K562 (cell line): Measurements from ENCODE around the gene FRYL. TPM values are rescaled to one million over a fixed set of nuclear protein-coding genes. Genes with fewer than 3 reads are reported as not detected.

Experiments
- ATAC-seq: fragments of 200-7000 bp; cut with Tn5 transposase; 3 replicates; pipeline ENCODE4 v1.9.1; 2020; ENCODE audit warnings: moderate library complexity
- BruUV-seq: library from RNA; stranded (reverse); fragments of 400-500 nt; replicated peaks from 2 replicates; lab custom pipeline; 2021; lab: Mats Ljungman, UMichigan
- CTCF ChIA-PET: fragments of 300-600 bp; formaldehyde crosslinking; extraction: SDS; loops from one replicate; lab custom pipeline; 2021; ENCODE audit warnings: low intra/inter-chr PET ratio; lab: Yijun Ruan, JAX
- POLR2A ChIA-PET: fragments of 300-600, 350-650 bp; sonication (Branson Sonifier 250); formaldehyde crosslinking; extraction: SDS; loops from one replicate; lab custom pipeline; 2021; ENCODE audit warnings: antibody characterized with exemption, inconsistent platforms; lab: Yijun Ruan, JAX
- DNase-seq, 4 experiments: peaks; one replicate each; pipeline versions ENCODE4 v3.0.0 to v3.0.0-alpha.2; 2011 to 2018; ENCODE audit warnings: low spot score in 3 of 4, mixed read lengths in 3 of 4; ENCODE audit errors: extremely low read depth in 1 of 4
- FAIRE-seq: peaks from 2 replicates; lab custom pipeline; 2011; peaks lifted over from hg19 to GRCh38; lab: Jason Lieb, UNC
- H2AFZ ChIP-seq: 2 replicates; pipeline ENCODE4 v1.6.0; 2011; ENCODE audit warnings: low read depth, low read length, control low read depth, inconsistent platforms
- H3K27ac ChIP-seq: fragments of 200-600 bp; 3 replicates; pipeline ENCODE4 v1.8.0; 2011; ENCODE audit warnings: low read depth, mild to moderate bottlenecking, control low read depth, inconsistent platforms, low read length, moderate library complexity, mixed read lengths; ENCODE audit errors: extremely low read depth
- H3K27me3 ChIP-seq, 2 experiments: fragments of 300-600 bp in 1 of 2; 2 replicates in 1 of 2; 3 replicates in 1 of 2; pipeline versions ENCODE4 v1.6.0 to v1.8.0; 2011; ENCODE audit warnings: inconsistent platforms in 2 of 2, low read length in 2 of 2, mild to moderate bottlenecking in 1 of 2, mixed read lengths in 1 of 2, moderate library complexity in 1 of 2; ENCODE audit not compliant: control insufficient read depth in 2 of 2, insufficient read depth in 2 of 2
- H3K36me3 ChIP-seq: fragments of 300-600 bp; 3 replicates; pipeline ENCODE4 v1.8.0; 2011; ENCODE audit warnings: mild to moderate bottlenecking, low read length, inconsistent platforms; ENCODE audit not compliant: control insufficient read depth, insufficient read depth
- H3K4me1 ChIP-seq, 2 experiments: fragments of 200-600 bp in 1 of 2; replicated peaks in 1 of 2; 2 replicates in 1 of 2; 3 replicates in 1 of 2; pipeline versions ENCODE4 v1.5.1 to v1.8.0; 2011; ENCODE audit warnings: inconsistent platforms in 2 of 2, low read length in 2 of 2, mild to moderate bottlenecking in 1 of 2, mixed read lengths in 1 of 2, moderate library complexity in 1 of 2; ENCODE audit not compliant: control insufficient read depth in 2 of 2, insufficient read depth in 2 of 2
- H3K4me2 ChIP-seq: 2 replicates; pipeline ENCODE4 v1.6.1; 2011; ENCODE audit warnings: low read length, control low read depth, inconsistent platforms, mixed read lengths; ENCODE audit not compliant: insufficient read depth
- H3K4me3 ChIP-seq: fragments of 200-600 bp; sonication (generic), shearing (Covaris generic); 2 replicates; pipeline ENCODE4 v1.5.1; 2016; ENCODE audit warnings: control low read depth, inconsistent platforms
- H3K79me2 ChIP-seq: fragments of 200-600 bp; 3 replicates; pipeline ENCODE4 v1.8.0; 2011; ENCODE audit warnings: low read length, inconsistent platforms; ENCODE audit not compliant: control insufficient read depth, insufficient read depth
- H3K9ac ChIP-seq, 2 experiments: 2 replicates each; pipeline versions ENCODE4 v1.6.0 to v1.6.1; 2011; ENCODE audit warnings: low read depth in 2 of 2, low read length in 2 of 2, control low read depth in 1 of 2, inconsistent platforms in 1 of 2, mild to moderate bottlenecking in 1 of 2, mixed read lengths in 1 of 2; ENCODE audit not compliant: insufficient read depth in 1 of 2
- H3K9me1 ChIP-seq: one replicate; pipeline ENCODE4 v1.6.0; 2011; ENCODE audit warnings: inconsistent platforms, mild to moderate bottlenecking, low read length, moderate library complexity; ENCODE audit not compliant: control insufficient read depth, insufficient read depth
- H3K9me3 ChIP-seq: replicated peaks from 2 replicates; pipeline ENCODE4 v1.5.1; 2011; ENCODE audit warnings: low read depth, low read length, inconsistent platforms; ENCODE audit not compliant: control insufficient read depth, insufficient read depth
- H4K20me1 ChIP-seq: replicated peaks from 2 replicates; pipeline ENCODE4 v1.6.1; 2011; ENCODE audit warnings: low read length, inconsistent platforms, mixed read lengths; ENCODE audit not compliant: control insufficient read depth, insufficient read depth
- ARID3B ChIP-seq: fragments of 250-450 bp; sonication (Bioruptor Pico); IDR thresholded peaks from 2 replicates; pipeline ENCODE4 v1.4.0; 2020; ENCODE audit warnings: borderline replicate concordance
- GATA2 ChIP-seq: sonication (generic); formaldehyde crosslinking; IDR thresholded peaks from 2 replicates; pipeline ENCODE4 v1.4.0; 2020; ENCODE audit warnings: mild to moderate bottlenecking, missing genetic modification reagents
- HDAC3 ChIP-seq: fragments of 450-650 bp; IDR thresholded peaks from 2 replicates; pipeline ENCODE4 v1.6.1; 2018; ENCODE audit warnings: borderline replicate concordance, mild to moderate bottlenecking, moderate library complexity; ENCODE audit not compliant: partially characterized antibody
- JUNB ChIP-seq: fragments of 450-650 bp; formaldehyde crosslinking; conservative IDR thresholded peaks from 2 replicates; pipeline ENCODE4 v1.4.0; 2020; ENCODE audit warnings: mild to moderate bottlenecking
- KAT8 ChIP-seq: fragments of 450-650 bp; IDR thresholded peaks from 2 replicates; pipeline ENCODE4 v1.6.1; 2016; ENCODE audit warnings: low read depth, mild to moderate bottlenecking
- MIER1 ChIP-seq: fragments of 450-650 bp; IDR thresholded peaks from 2 replicates; pipeline ENCODE4 v1.6.1; 2016; ENCODE audit warnings: antibody characterized with exemption, mild to moderate bottlenecking, low read depth
- NCOA1 ChIP-seq: fragments of 450-650 bp; IDR thresholded peaks from 2 replicates; pipeline ENCODE4 v1.6.1; 2016; ENCODE audit warnings: low read depth
- RNF2 ChIP-seq: sonication (generic); IDR thresholded peaks from 2 replicates; pipeline ENCODE4 v1.6.1; 2016
- SAFB2 ChIP-seq: fragments of 200-400 bp; formaldehyde crosslinking; IDR thresholded peaks from 2 replicates; pipeline ENCODE4 v1.6.1; 2018; ENCODE audit warnings: borderline replicate concordance, low read length, low read depth, moderate library complexity; ENCODE audit not compliant: severe bottlenecking
- SIN3B ChIP-seq: fragments of 450-650 bp; IDR thresholded peaks from 2 replicates; pipeline ENCODE4 v1.6.1; 2017; ENCODE audit warnings: low read depth, mild to moderate bottlenecking, moderate library complexity
- SRSF9 ChIP-seq: fragments of 200-400 bp; formaldehyde crosslinking; IDR thresholded peaks from 2 replicates; pipeline ENCODE4 v1.6.1; 2017; ENCODE audit warnings: low read depth, low read length, borderline replicate concordance
- ZBTB7A ChIP-seq: IDR thresholded peaks from 2 replicates; pipeline ENCODE4 v1.6.1; 2011; ENCODE audit warnings: low read depth, mild to moderate bottlenecking, low read length, moderate library complexity, borderline replicate concordance; ENCODE audit not compliant: control insufficient read depth
- ZEB2 ChIP-seq: fragments of 450-650 bp; IDR thresholded peaks from 2 replicates; pipeline ENCODE4 v1.6.1; 2016
- ZNF124 ChIP-seq: sonication (generic); formaldehyde crosslinking; IDR thresholded peaks from 2 replicates; pipeline ENCODE4 v1.8.1; 2022; ENCODE audit warnings: missing genetic modification reagents
- ZNF175 ChIP-seq: fragments of 200-800 bp; sonication (Bioruptor generic); IDR thresholded peaks from 2 replicates; pipeline ENCODE4 v1.6.1; 2016; ENCODE audit warnings: low read depth, mild to moderate bottlenecking, missing genetic modification characterization, missing compliant biosample characterization
- ZNF583 ChIP-seq: fragments of 250-450 bp; sonication (Bioruptor Pico); IDR thresholded peaks from 2 replicates; pipeline ENCODE4 v1.4.0; 2020
- ZNF740 ChIP-seq, 3 experiments: fragments of 200-800 bp in 1 of 3; sonication (Bioruptor generic) in 1 of 3; sonication (generic) in 1 of 3; formaldehyde crosslinking in 1 of 3; IDR thresholded peaks; 2 replicates each; pipeline versions ENCODE4 v1.6.1 to v1.8.0; 2016 to 2022; ENCODE audit warnings: mild to moderate bottlenecking in 2 of 3, missing compliant biosample characterization in 2 of 3, missing genetic modification characterization in 2 of 3, missing genetic modification reagents in 1 of 3
- ZNF79 ChIP-seq: fragments of 250-450 bp; sonication (Bioruptor Pico); IDR thresholded peaks from 2 replicates; pipeline ENCODE4 v1.4.0; 2020; ENCODE audit warnings: low read depth, mild to moderate bottlenecking, moderate library complexity
- ZZZ3 ChIP-seq: fragments of 450-650 bp; IDR thresholded peaks from 2 replicates; pipeline ENCODE4 v1.6.1; 2016; ENCODE audit warnings: antibody characterized with exemption, mild to moderate bottlenecking, moderate library complexity
- WGBS: fragments of 100-300 bp; shearing (Covaris generic); methylation state at CpG from one replicate; pipeline ENCODE4 v1.1.6; 2016; ENCODE audit warnings: low coverage, mixed read lengths; ENCODE audit not compliant: insufficient coverage; ENCODE audit errors: missing lambda C conversion rate; 5-methylcytosine and 5-hydroxymethylcytosine counted together
- in situ Hi-C: fragments of 300-500 bp; cut with MboI; formaldehyde crosslinking; loops from 4 replicates; pipeline ENCODE4 v1.15.0; 2018; ENCODE audit warnings: inconsistent platforms, mixed read lengths
- intact Hi-C: fragments of 100-400 bp; cut with micrococcal nuclease; formaldehyde crosslinking; loops from 2 replicates; pipeline ENCODE4 v1.14.2; 2022
- polyA plus RNA-seq, 8 experiments: library from polyadenylated mRNA; depleted of rRNA in 4 of 8; stranded (reverse) in 5 of 8; unstranded in 3 of 8; fragments of >200 nt; fragmentation: Nextera tagmentation in 2 of 8; fragmentation: Illumina TruSeq in 1 of 8; extraction: Ambion mirVana in 2 of 8; extraction: Trizol in 1 of 8; gene quantifications; 2 replicates each; pipeline versions ENCODE4 v1.2.1 to v1.2.3, GENCODE V29; 2011 to 2014; ENCODE audit warnings: inconsistent platforms in 1 of 8, missing spikeins in 1 of 8
- total RNA-seq, 7 experiments: library from RNA; depleted of rRNA in 6 of 7; stranded (reverse); fragments of >200 nt in 6 of 7; fragmentation: Illumina TruSeq in 2 of 7; extraction: Trizol in 2 of 7; gene quantifications; 2 replicates each; pipeline versions ENCODE4 v1.2.1 to v1.2.3, GENCODE V29; 2011 to 2021; ENCODE audit warnings: low replicate concordance in 1 of 7

Gene FRYL
- total and polyA plus RNA-seq, 9 of the 15 experiments (the other 6 are each of a cell fraction or from before 2014, with no cell fraction given) = 7.2 to 34.9 (median 15.9) TPM

GRCh38 chr4:48518143-48518542 is 261.9 kb downstream of the FRYL start:
- no peak for TF ChIP-seq SRSF9
- no peak for TF ChIP-seq ZNF175 (CRISPR knock-in tag)
- no peak for TF ChIP-seq ZZZ3
- no peak for TF ChIP-seq SAFB2
- TF ChIP-seq KAT8 = no peak
- TF ChIP-seq RNF2 = no peak
- no peak for TF ChIP-seq JUNB (CRISPR knock-in tag)
- no peak for TF ChIP-seq MIER1
- no peak for TF ChIP-seq ZNF124 (CRISPR knock-in tag)
- TF ChIP-seq SIN3B = no peak
- TF ChIP-seq NCOA1 = no peak
- no peak for TF ChIP-seq GATA2
- no peak for TF ChIP-seq ARID3B (CRISPR knock-in tag)
- no peak for TF ChIP-seq HDAC3
- TF ChIP-seq ZBTB7A = no peak
- no peak for TF ChIP-seq ZEB2
- TF ChIP-seq ZNF583 (CRISPR knock-in tag) = no peak
- no peak for TF ChIP-seq ZNF740 (CRISPR knock-in tag; IDR thresholded peaks at IDR 0.05)
- no peak for TF ChIP-seq ZNF740 (tag; IDR thresholded peaks at IDR 0.05)
- no peak for TF ChIP-seq ZNF79 (CRISPR knock-in tag)
- 65% methylated on average over 3 of the region's 3 CpGs for WGBS
- H4K20me1 ChIP-seq = no peaks in the 10 kb centered on the region
- ChIA-PET CTCF (no interaction called here), POLR2A (interaction anchor here (1.0 kb wide), 1 partner anchor 15 kb away, joined by 5 read pairs; no protein-coding TSS in a partner anchor)
- H3K4me3 ChIP-seq = no peak overlapping the region
- ATAC-seq (no peak; the same call in 2 of the 3 replicates), FAIRE-seq (no peak), DNase-seq (no peak)
- no peak overlapping the region for H3K4me2 ChIP-seq
- no peaks in the 10 kb centered on the region for H3K9me3 ChIP-seq
- in situ Hi-C loops (no loop called here), intact Hi-C loops (no loop called here)
- H3K79me2 ChIP-seq = no peaks in the 10 kb centered on the region
- H3K9me1 ChIP-seq = no peaks in the 10 kb centered on the region
- BruUV-seq = no TSS peak
- no peaks in the 10 kb centered on the region for H3K27me3 ChIP-seq
- H3K27ac ChIP-seq = no peak overlapping the region
- H3K36me3 ChIP-seq = peaks cover 47% of the 10 kb centered on the region
- no peak overlapping the region for H3K9ac ChIP-seq
- H3K4me1 ChIP-seq = no peaks in the 10 kb centered on the region; a peak in 1 of 5 replicates
- H2AFZ ChIP-seq = no peak overlapping the region
